GM12878 (cell line): Measurements from ENCODE around the gene CAPN7. TPM values are rescaled to one million over a fixed set of nuclear protein-coding genes. Genes with fewer than 3 reads are reported as not detected.
A peak's percentile ranks its signal among the peaks of the same experiment; 100 is the strongest.

Source experiments
- ATAC-seq: fragments of 200-7000 bp; cut with Tn5 transposase; 3 replicates; pipeline ENCODE4 v1.9.1; 2020; ENCODE audit warnings: mild to moderate bottlenecking, moderate library complexity
- BruUV-seq: library from RNA; stranded (reverse); fragments of 400-500 nt; replicated peaks from 2 replicates; lab custom pipeline; 2021; lab: Mats Ljungman, UMichigan
- CTCF ChIA-PET: fragments of 300-600 bp; sonication (Branson Sonifier 250); formaldehyde crosslinking; extraction: SDS; loops from one replicate; lab custom pipeline; 2021; ENCODE audit warnings: inconsistent platforms; lab: Yijun Ruan, JAX
- POLR2A ChIA-PET: fragments of 350-600 bp; formaldehyde crosslinking; extraction: SDS; loops from one replicate; lab custom pipeline; 2021; ENCODE audit warnings: inconsistent platforms; lab: Charles Lee
- RAD21 ChIA-PET: fragments of 300-600 bp; sonication (Branson Sonifier 250); formaldehyde crosslinking; loops from one replicate; lab custom pipeline; 2023; ENCODE audit warnings: antibody characterized with exemption; ENCODE audit not compliant: unreplicated experiment; lab: Charles Lee
- SMC1A ChIA-PET: fragments of 300-600 bp; sonication (Branson Sonifier 250); formaldehyde crosslinking; loops from one replicate; lab custom pipeline; 2023; ENCODE audit not compliant: unreplicated experiment, uncharacterized antibody; lab: Charles Lee
- DNase-seq: peaks from one replicate; pipeline ENCODE4 v3.0.0-alpha.2; 2011; ENCODE audit warnings: low read depth, low spot score
- FAIRE-seq: peaks from 3 replicates; lab custom pipeline; 2011; peaks lifted over from hg19 to GRCh38; lab: Jason Lieb, UNC
- H2AFZ ChIP-seq: 2 replicates; pipeline ENCODE4 v1.6.0; 2011; ENCODE audit warnings: low read depth, low read length, control low read depth; ENCODE audit not compliant: control insufficient read depth
- H3K27ac ChIP-seq: 2 replicates; pipeline ENCODE4 v1.5.1; 2011; ENCODE audit warnings: control low read depth; ENCODE audit not compliant: control insufficient read depth, insufficient read depth
- H3K27me3 ChIP-seq, 2 experiments: replicated peaks in 1 of 2; 2 replicates each; pipeline versions ENCODE4 v1.6.0 to v1.6.1; 2011; ENCODE audit warnings: low read length in 1 of 2; ENCODE audit not compliant: control insufficient read depth in 2 of 2, insufficient read depth in 2 of 2
- H3K36me3 ChIP-seq, 2 experiments: 2 replicates each; pipeline ENCODE4 v1.5.1; 2011; ENCODE audit warnings: low read length in 1 of 2; ENCODE audit not compliant: control insufficient read depth in 2 of 2, insufficient read depth in 2 of 2
- H3K4me1 ChIP-seq: 2 replicates; pipeline ENCODE4 v1.6.1; 2011; ENCODE audit warnings: mild to moderate bottlenecking, low read length, moderate library complexity, mixed read lengths; ENCODE audit not compliant: control insufficient read depth, insufficient read depth
- H3K4me2 ChIP-seq: 2 replicates; pipeline ENCODE4 v1.6.0; 2011; ENCODE audit warnings: control low read depth; ENCODE audit not compliant: control insufficient read depth, insufficient read depth
- H3K4me3 ChIP-seq: fragments of 200-600 bp; sonication (generic); 2 replicates; pipeline ENCODE4 v1.5.1; 2016
- H3K79me2 ChIP-seq: 2 replicates; pipeline ENCODE4 v1.6.0; 2011; ENCODE audit warnings: low read length; ENCODE audit not compliant: control insufficient read depth, insufficient read depth
- H3K9ac ChIP-seq: 2 replicates; pipeline ENCODE4 v1.8.0; 2011; ENCODE audit warnings: low read length, control low read depth, mixed read lengths; ENCODE audit not compliant: control insufficient read depth, insufficient read depth
- H3K9me3 ChIP-seq: replicated peaks from 3 replicates; pipeline ENCODE4 v1.5.1; 2011; ENCODE audit warnings: mild to moderate bottlenecking, low read length; ENCODE audit not compliant: control insufficient read depth, insufficient read depth
- H4K20me1 ChIP-seq: 2 replicates; pipeline ENCODE4 v1.6.0; 2011; ENCODE audit not compliant: control insufficient read depth, insufficient read depth
- BMI1 ChIP-seq: fragments of 450-650 bp; IDR thresholded peaks from 2 replicates; pipeline ENCODE4 v1.6.1; 2016; ENCODE audit warnings: mild to moderate bottlenecking, moderate library complexity, borderline replicate concordance
- CBX5 ChIP-seq: sonication (generic); IDR thresholded peaks from 2 replicates; pipeline ENCODE4 v1.6.1; 2016; ENCODE audit warnings: low read depth, moderate library complexity, mild to moderate bottlenecking, inconsistent platforms
- HDAC6 ChIP-seq: fragments of 200-600 bp; sonication (generic); IDR thresholded peaks from one replicate; pipeline ENCODE4 v1.8.0; 2017; ENCODE audit warnings: antibody characterized with exemption; ENCODE audit not compliant: unreplicated experiment
- HDGF ChIP-seq: fragments of 450-650 bp; IDR thresholded peaks from 2 replicates; pipeline ENCODE4 v1.6.1; 2016; ENCODE audit warnings: antibody characterized with exemption
- IRF5 ChIP-seq: fragments of 450-650 bp; IDR thresholded peaks from 2 replicates; pipeline ENCODE4 v1.6.1; 2017; ENCODE audit warnings: borderline replicate concordance
- KLF5 ChIP-seq: fragments of 450-650 bp; IDR thresholded peaks from 2 replicates; pipeline ENCODE4 v1.6.1; 2014; ENCODE audit warnings: mild to moderate bottlenecking; ENCODE audit not compliant: partially characterized antibody
- NFXL1 ChIP-seq: fragments of 450-650 bp; IDR thresholded peaks from 2 replicates; pipeline ENCODE4 v1.6.1; 2017; ENCODE audit warnings: antibody characterized with exemption, mild to moderate bottlenecking, borderline replicate concordance
- NR2F1 ChIP-seq: fragments of 450-650 bp; conservative IDR thresholded peaks from 2 replicates; pipeline ENCODE4 v1.6.1; 2017; ENCODE audit warnings: mild to moderate bottlenecking
- RAD51 ChIP-seq: fragments of 450-650 bp; IDR thresholded peaks from 2 replicates; pipeline ENCODE4 v1.6.1; 2016; ENCODE audit warnings: moderate library complexity, mild to moderate bottlenecking, inconsistent platforms
- RELB ChIP-seq: fragments of 450-650 bp; IDR thresholded peaks from 2 replicates; pipeline ENCODE4 v1.6.1; 2017; ENCODE audit warnings: low read depth, mild to moderate bottlenecking, moderate library complexity
- ZBTB11 ChIP-seq: fragments of 450-650 bp; formaldehyde crosslinking; IDR thresholded peaks from 2 replicates; pipeline ENCODE4 v1.5.0; 2022; ENCODE audit warnings: mild to moderate bottlenecking, missing genetic modification characterization
- ZSCAN29 ChIP-seq: fragments of 450-650 bp; IDR thresholded peaks from 2 replicates; pipeline ENCODE4 v1.6.1; 2017; ENCODE audit warnings: mild to moderate bottlenecking, moderate library complexity
- WGBS: methylation state at CpG from one replicate; pipeline ENCODE4 v1.1.6; 2016; ENCODE audit warnings: low lambda C conversion rate; ENCODE audit not compliant: insufficient replicate concordance, insufficient coverage; ENCODE audit errors: missing lambda C conversion rate; 5-methylcytosine and 5-hydroxymethylcytosine counted together
- in situ Hi-C: fragments of 300-500 bp; cut with MboI; formaldehyde crosslinking; loops from 9 replicates; pipeline ENCODE4 v1.14.3; 2018; ENCODE audit warnings: mixed read lengths
- intact Hi-C: fragments of 100-400 bp; cut with micrococcal nuclease; formaldehyde crosslinking; loops from one replicate; pipeline ENCODE4 v1.14.2; 2022; ENCODE audit not compliant: unreplicated experiment
- polyA plus RNA-seq, 11 experiments: library from polyadenylated mRNA; depleted of rRNA in 4 of 11; unstranded in 6 of 11; stranded (reverse) in 5 of 11; fragments of >200 nt; fragmentation: Nextera tagmentation in 4 of 11; fragmentation: Illumina TruSeq in 1 of 11; extraction: Ambion mirVana in 4 of 11; extraction: Trizol in 1 of 11; gene quantifications; 1 replicate in 1 of 11; 2 replicates in 10 of 11; pipeline versions ENCODE4 v1.2.1 to v1.2.3, GENCODE V29; 2011 to 2016; ENCODE audit warnings: inconsistent platforms in 2 of 11, missing spikeins in 2 of 11, low read depth in 1 of 11
- total RNA-seq, 4 experiments: library from RNA; depleted of rRNA in 3 of 4; stranded (reverse); fragments of >200 nt in 3 of 4; fragmentation: Illumina TruSeq in 1 of 4; extraction: Trizol in 1 of 4; gene quantifications; 2 replicates each; pipeline versions ENCODE4 v1.2.1 to v1.2.3, GENCODE V29; 2013 to 2021

Gene CAPN7
- total and polyA plus RNA-seq, 10 of the 15 experiments (the other 5 are each of a cell fraction or from before 2014, with no cell fraction given) = 5.3 to 27.0 (median 18.2) TPM

GRCh38 chr3:15217841-15218267, 11.8 kb downstream of the CAPN7 start:
- RAD21 ChIA-PET = interaction anchor here (0.6 to 1.4 kb wide), 6 partner anchors 9 to 215 kb away, joined by 3 to 8 read pairs (median 6); partner anchors contain the start of gene CAPN7
- CTCF ChIA-PET = interaction anchor here (0.8 to 2.5 kb wide), 11 partner anchors 9 to 339 kb away, joined by 3 to 11 read pairs (median 5); partner anchors contain the start of gene CAPN7
- in situ Hi-C loops = no loop called here
- intact Hi-C loops = no loop called here
- POLR2A ChIA-PET = interaction anchor here (0.6 to 0.9 kb wide), 2 partner anchors 11 to 164 kb away, joined by 3 to 5 read pairs; no protein-coding TSS in a partner anchor
- DNase-seq = no peak
- TF ChIP-seq NFXL1 (no peak), CBX5 (no peak), BMI1 (no peak), ZBTB11 (no peak), NR2F1 (no peak), KLF5 (no peak), RELB (no peak), RAD51 (no peak), ZSCAN29 (no peak), IRF5 (no peak), HDGF (no peak), HDAC6 (no peak)
- TF ChIP-seq, all 136 proteins: peak for 0
- no TSS peak for BruUV-seq
- peak; percentile 56 for ATAC-seq
- peaks cover 5 to 13% of the 10 kb centered on the region in 2 experiments for H3K36me3 ChIP-seq
- WGBS = 17% methylated on average over 2 of the region's 2 CpGs
- H3K27ac ChIP-seq = no peak overlapping the region
- no peak for FAIRE-seq
- H2AFZ ChIP-seq = no peak overlapping the region
- H4K20me1 ChIP-seq = no peaks in the 10 kb centered on the region
- H3K4me3 ChIP-seq = no peak overlapping the region
- H3K27me3 ChIP-seq = no peaks in the 10 kb centered on the region
- peaks cover 7% of the 10 kb centered on the region; the same call in 1 of the 2 replicates for H3K4me1 ChIP-seq
- no peak overlapping the region for H3K9ac ChIP-seq
- H3K79me2 ChIP-seq = no peaks in the 10 kb centered on the region; the same call in 1 of the 2 replicates
- SMC1A ChIA-PET = interaction anchor here (0.6 to 1.7 kb wide), 8 partner anchors 10 to 98 kb away, joined by 3 to 15 read pairs (median 5); partner anchors contain the start of gene CAPN7
- no peaks in the 10 kb centered on the region for H3K9me3 ChIP-seq
- H3K4me2 ChIP-seq = no peak overlapping the region
